Measurements from ENCODE around the gene RABEP2. TPM values are rescaled to one million over a fixed set of nuclear protein-coding genes. Genes with fewer than 3 reads are reported as not detected.

The RABEP2 gene
- total RNA-seq, 4 donors from 2014 or later = 70.6 to 394 (median 120) TPM

DNA sequence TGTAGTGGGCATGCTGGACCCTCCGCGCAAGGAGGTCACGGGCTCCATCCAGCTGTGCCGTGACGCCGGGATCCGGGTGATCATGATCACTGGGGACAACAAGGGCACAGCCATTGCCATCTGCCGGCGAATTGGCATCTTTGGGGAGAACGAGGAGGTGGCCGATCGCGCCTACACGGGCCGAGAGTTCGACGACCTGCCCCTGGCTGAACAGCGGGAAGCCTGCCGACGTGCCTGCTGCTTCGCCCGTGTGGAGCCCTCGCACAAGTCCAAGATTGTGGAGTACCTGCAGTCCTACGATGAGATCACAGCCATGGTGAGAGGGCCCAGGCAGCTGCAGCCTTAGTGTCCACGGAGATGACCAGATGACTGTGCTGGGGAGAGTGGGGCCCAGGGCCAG lies 24.4 kb downstream of the RABEP2 start:
- no peak for TF ChIP-seq POLR2A (IDR thresholded peaks at IDR 0.05)
- TF ChIP-seq, protein P1, sequence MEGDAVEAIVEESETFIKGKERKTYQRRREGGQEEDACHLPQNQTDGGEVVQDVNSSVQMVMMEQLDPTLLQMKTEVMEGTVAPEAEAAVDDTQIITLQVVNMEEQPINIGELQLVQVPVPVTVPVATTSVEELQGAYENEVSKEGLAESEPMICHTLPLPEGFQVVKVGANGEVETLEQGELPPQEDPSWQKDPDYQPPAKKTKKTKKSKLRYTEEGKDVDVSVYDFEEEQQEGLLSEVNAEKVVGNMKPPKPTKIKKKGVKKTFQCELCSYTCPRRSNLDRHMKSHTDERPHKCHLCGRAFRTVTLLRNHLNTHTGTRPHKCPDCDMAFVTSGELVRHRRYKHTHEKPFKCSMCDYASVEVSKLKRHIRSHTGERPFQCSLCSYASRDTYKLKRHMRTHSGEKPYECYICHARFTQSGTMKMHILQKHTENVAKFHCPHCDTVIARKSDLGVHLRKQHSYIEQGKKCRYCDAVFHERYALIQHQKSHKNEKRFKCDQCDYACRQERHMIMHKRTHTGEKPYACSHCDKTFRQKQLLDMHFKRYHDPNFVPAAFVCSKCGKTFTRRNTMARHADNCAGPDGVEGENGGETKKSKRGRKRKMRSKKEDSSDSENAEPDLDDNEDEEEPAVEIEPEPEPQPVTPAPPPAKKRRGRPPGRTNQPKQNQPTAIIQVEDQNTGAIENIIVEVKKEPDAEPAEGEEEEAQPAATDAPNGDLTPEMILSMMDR (IDR thresholded peaks at IDR 0.05) = no peak

GRCh38 chr16:28899882-28900590 lies 25.0 kb downstream of the RABEP2 start:
- TF ChIP-seq, protein P1 (IDR thresholded peaks at IDR 0.05) = no peak
- no peak for TF ChIP-seq POLR2A (IDR thresholded peaks at IDR 0.05)
- no peaks in the 10 kb centered on the region for H3K4me1 ChIP-seq

More for the DNA sequence above, 24.4 kb downstream of the RABEP2 start:
- peaks cover 0 to 18% (median 0%) of the 10 kb centered on the region in 3 donors for H3K36me3 ChIP-seq
- no peaks in the 10 kb centered on the region for H3K27me3 ChIP-seq
- H3K27ac ChIP-seq = no peak overlapping the region
- H3K4me1 ChIP-seq = no peaks in the 10 kb centered on the region
- no peak for DNase-seq
- no peaks in the 10 kb centered on the region for H3K9me3 ChIP-seq
- no peak overlapping the region for H3K4me3 ChIP-seq

DNA sequence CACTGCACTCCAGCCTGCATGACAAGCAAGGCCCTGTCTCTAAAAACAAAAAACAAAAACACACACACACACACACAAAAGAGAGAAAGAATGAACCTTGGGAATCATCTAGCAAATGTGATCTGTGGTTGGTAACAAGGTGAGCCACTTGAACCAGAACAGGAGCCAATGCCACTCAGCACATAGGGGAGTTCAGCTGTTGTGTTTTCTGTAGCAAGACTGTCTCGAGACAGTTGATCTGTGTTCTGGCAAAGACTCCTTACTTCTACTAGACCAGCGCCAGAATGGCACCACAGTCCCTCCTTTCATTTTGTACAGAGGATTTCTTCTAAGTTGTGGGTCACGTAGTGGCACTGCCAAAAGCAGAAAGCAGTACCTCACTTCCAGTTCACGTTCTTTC lies 26.1 kb downstream of the RABEP2 start:
- Histone ChIP-seq H3K9me3 (no peaks in the 10 kb centered on the region), H3K27ac (no peak overlapping the region), H3K4me3 (no peak overlapping the region), H3K4me1 (no peaks in the 10 kb centered on the region), H3K36me3 (peaks cover 0 to under 1% (median 0%) of the 10 kb centered on the region in 3 donors), H3K27me3 (no peaks in the 10 kb centered on the region)
- TF ChIP-seq, protein P1 (IDR thresholded peaks at IDR 0.05) = no peak
- TF ChIP-seq POLR2A (IDR thresholded peaks at IDR 0.05) = no peak
- no peak for DNase-seq

More at GRCh38 chr16:28899882-28900590, 25.0 kb downstream of the RABEP2 start:
- Histone ChIP-seq H3K9me3 (no peaks in the 10 kb centered on the region), H3K27me3 (no peaks in the 10 kb centered on the region), H3K27ac (no peak overlapping the region), H3K4me3 (no peak overlapping the region), H3K36me3 (peaks cover 0 to 12% (median 0%) of the 10 kb centered on the region in 3 donors)
- no peak for DNase-seq

GRCh38 chr16:28898266-28898665 lies 26.8 kb downstream of the RABEP2 start:
- Histone ChIP-seq H3K27ac (no peak overlapping the region), H3K4me1 (no peaks in the 10 kb centered on the region), H3K4me3 (no peak overlapping the region), H3K9me3 (no peaks in the 10 kb centered on the region), H3K27me3 (no peaks in the 10 kb centered on the region), H3K36me3 (no peaks in the 10 kb centered on the region)
- TF ChIP-seq, protein P1 (IDR thresholded peaks at IDR 0.05) = no peak
- TF ChIP-seq POLR2A (IDR thresholded peaks at IDR 0.05) = no peak
- no peak for DNase-seq

DNA sequence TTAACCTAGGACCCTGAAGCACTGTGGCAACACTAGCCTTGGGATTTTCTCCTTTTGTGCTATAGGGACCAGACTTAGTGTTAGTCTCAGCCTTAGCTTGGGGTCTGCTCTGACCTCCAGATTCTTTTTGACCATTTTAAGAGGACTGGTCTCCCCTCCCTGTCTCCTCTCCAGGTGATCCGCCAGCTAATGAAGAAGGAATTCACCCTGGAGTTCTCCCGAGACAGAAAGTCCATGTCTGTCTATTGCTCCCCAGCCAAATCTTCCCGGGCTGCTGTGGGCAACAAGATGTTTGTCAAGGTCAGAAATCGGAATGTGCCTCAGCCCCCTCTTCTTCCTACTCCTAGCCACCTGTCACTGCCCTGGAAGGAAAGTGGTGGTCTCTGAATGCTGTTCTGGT lies 27.2 kb downstream of the RABEP2 start:
- DNase-seq = no peak
- TF ChIP-seq POLR2A (IDR thresholded peaks at IDR 0.05) = no peak
- TF ChIP-seq, protein P1 (IDR thresholded peaks at IDR 0.05) = no peak
- H3K36me3 ChIP-seq = no peaks in the 10 kb centered on the region
- no peak overlapping the region for H3K4me3 ChIP-seq
- H3K27me3 ChIP-seq = no peaks in the 10 kb centered on the region
- no peaks in the 10 kb centered on the region for H3K9me3 ChIP-seq
- H3K27ac ChIP-seq = no peak overlapping the region
- H3K4me1 ChIP-seq = no peaks in the 10 kb centered on the region
